GM21447 (cell line): ENCODE data around the gene SRD5A1.

Experiments
- ATAC-seq: cut with Tn5 transposase; IDR thresholded peaks from one replicate; pipeline ENCODE4 v1.9.1; 2021; ENCODE audit not compliant: unreplicated experiment

The SRD5A1 gene

DNA sequence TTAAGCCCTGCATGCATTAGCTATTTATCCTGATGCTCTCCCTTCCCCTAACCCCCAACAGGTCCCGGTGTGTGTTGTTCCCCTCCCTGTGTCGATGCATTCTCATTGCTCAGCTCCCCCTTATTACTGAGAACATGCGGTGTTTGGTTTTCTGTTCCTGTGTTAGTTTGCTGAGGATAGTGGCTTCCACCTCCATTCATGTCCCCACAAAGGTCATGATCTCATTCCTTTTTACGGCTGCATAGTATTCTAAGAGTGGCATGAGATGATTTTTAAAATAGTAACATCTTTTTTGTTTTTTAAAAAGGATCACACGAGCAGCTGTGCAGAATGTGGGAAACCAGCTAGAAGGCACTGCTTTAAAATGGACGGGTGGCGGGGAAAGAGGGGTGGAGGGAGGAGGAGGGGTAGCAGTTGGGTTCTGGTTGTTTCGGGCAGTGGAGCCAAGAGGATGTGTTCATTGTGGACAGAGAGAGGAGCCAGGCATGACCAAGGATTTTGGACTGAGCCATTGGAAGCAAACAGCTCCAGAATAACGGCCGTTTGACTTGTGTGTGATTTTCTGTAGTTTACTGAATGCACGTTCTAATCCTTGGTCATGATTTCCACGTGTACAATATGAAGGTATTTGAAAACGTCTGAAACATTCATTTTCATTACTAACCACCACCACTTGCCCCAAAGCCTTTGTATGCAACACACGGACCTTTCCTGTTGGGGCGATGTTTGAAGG lies 78.3 kb downstream of the SRD5A1 start:
- ATAC-seq = peak; percentile 18

DNA sequence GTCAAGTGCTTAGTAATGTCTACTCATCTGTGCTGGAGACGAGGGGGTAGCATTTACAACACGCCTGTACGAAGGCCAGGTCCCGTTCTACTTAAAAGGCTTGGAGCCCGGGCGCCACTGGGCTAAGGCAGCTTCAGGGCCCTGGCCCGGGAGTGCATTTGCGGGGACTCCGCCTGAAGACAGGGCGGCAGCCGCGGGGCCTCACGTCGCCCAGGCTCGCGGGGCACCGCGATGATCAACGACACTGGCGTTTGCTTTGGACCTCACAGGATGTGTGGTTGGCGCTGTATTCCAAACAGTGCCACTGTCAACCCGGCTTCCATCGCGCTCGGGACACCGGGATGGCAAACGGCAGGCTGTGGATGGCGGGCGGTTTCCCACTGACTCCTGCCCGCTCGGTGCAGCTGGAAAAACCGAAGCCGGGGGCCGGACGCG lies 78.9 kb downstream of the SRD5A1 start:
- ATAC-seq = peak; percentile 17

DNA sequence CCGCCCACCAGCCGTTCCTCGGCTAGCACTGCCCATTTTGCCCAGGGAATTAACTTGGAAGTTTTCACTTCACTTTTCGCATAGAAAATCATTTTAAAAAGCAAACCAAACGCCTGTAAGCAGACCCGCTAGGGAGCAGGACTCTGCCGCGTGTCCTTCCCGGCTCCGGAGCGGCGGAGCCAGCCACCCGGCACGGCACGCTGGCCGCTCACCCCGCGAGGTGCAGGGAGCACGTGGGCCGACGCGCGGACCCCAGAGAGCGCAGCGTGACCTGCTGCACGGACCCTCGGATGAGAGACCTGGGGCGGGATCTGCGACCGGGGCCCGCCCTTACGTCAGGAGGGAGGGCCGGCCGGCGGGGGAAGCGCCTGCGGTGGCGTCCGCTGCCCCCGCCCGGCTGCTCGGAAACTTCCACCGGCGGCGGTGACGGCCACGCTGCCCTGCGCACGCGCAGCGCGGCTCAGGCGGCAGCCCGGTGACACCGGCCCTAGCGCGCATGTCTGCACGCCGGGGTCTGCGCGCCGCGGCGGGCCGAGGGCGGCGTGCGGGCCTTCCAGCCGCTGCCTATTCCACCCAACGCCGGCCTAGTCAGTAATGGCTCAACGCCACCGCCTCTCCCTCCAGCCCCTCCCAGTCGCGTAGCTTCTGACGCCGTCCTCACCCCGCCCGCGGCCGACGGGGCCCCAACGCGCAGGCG lies 79.5 kb downstream of the SRD5A1 start:
- peak; percentile 54 for ATAC-seq

DNA sequence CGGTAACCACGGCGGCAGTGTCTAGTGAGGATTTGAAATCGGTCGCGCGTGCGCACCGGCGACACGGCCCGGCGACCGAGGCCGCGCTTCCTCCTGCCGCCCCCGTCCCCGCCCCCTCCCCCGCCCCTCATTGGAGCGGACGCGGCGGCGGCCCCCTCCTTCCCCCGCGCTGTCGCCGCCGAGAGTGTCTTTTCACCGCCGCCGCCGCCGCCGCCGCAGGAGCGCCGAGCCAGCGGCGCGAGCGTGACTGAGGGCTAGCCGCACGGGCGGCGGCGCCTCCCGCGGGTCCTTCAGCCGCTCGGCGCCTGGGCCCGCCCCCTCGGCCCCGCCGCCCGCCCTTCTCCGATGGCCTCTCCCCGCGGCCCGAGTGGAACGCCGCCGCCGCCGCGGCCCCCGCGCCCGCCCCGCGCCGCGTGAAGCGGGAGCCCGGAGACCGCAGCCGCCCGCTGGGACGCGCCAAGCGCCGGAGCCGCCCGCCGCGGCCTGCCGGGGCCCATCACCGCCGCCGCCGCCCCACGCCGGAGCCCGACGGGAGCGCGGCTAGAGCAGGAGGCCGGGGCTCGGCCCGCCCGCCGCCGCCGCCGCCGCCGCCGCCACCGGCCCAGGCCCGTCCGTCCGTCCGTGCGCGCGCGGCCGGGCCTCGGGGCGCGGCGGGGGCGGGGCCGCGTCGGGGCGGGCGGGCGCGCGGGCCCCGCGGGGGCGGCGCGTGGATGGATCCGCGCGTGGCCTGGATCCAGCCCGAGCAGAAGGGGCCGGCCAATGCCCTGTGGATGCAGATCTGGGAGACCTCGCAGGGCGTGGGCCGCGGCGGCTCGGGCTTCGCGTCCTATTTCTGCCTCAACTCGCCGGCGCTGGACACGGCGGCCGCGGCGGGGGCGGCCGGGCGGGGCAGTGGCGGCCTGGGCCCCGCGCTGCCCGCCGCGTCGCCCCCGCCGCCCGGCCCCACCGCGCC lies 80.3 kb downstream of the SRD5A1 start, which contains the start of gene TENT4A:
TENT4A (plus strand) TSS at position 159 of the 952 bp plus-strand sequence; CDS start at position 711, 552 bp downstream.
- no peak for ATAC-seq

DNA sequence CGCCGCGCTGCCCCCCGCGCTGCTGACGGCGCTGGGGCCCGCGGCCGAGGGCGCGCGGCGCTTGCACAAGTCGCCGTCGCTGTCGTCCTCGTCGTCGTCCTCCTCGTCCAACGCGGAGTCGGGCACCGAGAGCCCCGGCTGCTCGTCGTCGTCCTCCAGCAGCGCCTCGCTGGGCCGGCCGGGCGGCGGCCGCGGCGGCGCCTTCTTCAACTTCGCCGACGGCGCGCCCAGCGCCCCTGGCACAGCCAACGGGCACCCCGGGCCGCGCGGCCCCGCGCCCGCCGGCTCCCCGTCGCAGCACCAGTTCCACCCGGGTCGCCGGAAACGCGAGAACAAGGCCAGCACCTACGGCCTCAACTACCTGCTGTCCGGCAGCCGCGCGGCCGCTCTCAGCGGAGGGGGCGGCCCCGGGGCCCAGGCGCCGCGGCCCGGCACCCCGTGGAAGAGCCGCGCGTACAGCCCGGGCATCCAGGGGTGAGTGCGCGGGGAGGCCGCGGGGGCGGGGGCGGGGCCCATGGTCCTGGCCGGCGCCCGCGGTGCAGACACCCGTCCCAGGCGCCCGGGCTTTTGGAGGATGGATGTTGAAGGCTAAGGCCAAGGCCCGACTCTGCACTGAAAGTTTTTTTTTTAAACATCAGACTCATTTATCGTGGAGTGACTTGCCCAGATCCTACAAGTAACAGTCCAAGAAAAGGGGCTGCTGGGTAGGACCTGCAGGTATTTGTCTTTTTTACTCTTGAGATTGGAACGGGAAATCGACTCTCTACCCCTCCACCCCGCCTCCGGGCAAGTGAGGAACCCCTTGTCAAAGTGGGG lies 81.2 kb downstream of the SRD5A1 start:
- no peak for ATAC-seq

DNA sequence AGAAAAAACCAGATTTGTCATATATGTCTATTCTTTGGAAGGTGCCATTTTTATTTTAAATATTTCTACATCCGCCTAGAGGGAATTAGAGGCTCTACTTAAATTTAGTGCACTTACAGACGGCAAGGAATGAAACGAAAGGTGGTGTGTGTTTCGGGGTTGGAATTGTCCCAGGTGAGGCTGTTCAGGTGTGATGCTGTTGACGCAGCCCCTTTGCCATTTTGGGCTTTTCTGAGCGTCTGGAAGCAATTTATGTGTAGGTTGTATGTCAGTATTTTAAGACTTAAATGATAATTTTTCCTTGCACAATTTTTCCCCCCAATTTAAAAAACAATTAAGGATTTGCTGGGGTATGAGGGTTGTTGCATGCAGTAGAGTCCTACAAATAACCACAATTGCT lies 82.0 kb downstream of the SRD5A1 start:
- ATAC-seq = no peak

DNA sequence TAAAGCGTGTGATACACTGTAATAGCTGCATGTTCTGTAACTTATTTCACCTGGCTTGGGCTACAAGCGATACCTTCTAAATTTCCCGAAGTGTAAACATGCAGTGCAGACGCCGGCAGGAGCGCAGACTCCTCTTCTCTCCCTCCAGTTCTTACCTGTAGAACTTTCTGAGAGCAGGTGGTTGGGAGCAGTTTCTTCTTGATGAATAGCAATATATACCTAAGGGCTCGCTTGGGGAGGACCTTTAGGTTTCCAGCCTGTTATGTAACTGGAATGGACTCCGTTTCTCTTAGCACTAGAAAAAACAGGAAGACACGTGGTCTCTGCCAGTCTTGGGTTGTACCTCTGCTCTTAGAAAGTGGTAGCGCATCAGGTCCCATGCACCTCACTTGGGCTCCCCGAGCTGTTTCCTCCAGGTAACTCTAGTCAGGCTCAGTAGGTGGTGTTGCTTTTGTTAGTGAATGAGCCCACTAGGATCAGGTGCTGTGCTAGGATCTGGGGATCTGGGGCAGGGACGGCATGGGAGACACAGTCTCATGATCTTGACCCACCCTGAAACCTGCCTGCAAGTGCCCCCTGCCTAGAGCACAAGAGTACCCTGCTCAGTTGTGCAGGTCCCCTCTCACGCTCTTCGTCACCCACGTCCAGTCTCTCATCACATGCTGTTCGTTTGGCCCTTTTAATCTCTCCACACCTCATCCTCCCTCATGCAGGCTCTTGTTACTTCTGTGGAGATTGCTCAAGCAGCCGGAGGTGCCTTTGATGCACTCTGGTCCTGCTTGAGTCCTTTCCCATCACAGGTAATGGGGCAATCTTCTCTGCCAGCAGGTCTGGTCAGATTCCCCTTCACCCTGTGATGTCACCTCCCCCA lies 82.8 kb downstream of the SRD5A1 start:
- ATAC-seq = no peak

DNA sequence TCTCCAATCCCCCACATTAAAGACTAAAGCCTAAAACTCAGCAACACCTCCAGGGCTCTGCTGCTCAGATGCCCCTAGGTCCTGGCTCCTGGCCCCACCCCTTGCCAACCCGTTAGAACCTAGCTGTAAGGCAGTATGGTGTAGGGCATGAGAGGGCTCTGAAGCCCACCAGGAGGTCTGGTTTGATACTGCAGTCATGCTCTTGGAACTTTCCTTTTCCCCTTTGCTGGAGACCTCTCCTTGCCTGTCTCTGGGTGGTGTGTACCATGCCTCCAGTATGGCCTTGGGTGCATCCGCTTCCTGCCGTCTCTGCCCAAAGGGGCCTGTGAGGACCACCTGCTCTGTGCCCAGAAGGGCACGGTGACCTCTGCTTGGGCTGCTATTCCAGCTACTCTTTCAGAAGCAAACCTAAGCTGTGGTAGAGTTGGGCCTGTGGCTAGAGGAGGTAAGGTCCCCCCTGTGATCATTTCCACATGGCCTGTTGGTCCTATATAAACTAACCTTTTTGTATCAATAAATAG lies 83.4 kb downstream of the SRD5A1 start:
- ATAC-seq = no peak

DNA sequence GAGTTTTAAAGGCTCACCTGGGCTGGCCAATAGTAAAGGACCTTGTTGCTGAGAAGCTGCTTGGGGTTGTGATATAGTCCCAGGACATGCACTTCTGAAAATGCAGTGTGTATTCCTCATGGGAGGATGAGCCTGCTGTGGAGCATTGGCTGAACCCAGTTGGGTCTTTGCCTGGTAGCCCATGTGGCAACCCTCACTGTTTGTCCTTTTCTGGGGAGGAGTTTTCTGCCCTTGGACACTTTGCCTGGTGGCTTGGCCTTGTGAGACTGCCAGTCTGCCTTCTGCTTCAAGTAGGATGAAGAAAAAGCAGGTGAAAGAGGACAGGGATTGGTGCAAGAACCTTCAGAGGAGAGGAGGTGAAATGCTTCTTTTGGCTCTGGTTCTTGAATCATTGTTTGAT lies 84.0 kb downstream of the SRD5A1 start:
- ATAC-seq = no peak

DNA sequence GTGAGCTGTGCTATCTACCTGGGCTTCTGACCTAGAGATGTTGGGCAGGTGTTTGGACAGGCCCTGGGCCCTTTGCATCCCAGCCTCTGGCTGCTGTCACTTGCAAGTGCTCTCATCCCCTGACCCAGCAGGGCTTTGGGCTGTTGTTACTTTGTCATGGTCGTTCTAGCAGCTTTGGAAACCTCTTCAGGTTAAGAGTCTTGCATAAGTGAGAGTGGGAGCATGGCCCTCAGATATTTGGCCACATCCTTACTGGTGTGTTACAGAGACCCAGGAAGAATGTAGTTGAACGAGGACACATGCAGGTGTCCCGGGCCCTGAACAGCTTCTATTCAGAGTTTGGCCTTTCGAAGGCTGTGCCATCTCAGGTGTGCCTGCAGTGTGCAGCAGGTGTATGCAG lies 84.4 kb downstream of the SRD5A1 start:
- ATAC-seq = no peak

DNA sequence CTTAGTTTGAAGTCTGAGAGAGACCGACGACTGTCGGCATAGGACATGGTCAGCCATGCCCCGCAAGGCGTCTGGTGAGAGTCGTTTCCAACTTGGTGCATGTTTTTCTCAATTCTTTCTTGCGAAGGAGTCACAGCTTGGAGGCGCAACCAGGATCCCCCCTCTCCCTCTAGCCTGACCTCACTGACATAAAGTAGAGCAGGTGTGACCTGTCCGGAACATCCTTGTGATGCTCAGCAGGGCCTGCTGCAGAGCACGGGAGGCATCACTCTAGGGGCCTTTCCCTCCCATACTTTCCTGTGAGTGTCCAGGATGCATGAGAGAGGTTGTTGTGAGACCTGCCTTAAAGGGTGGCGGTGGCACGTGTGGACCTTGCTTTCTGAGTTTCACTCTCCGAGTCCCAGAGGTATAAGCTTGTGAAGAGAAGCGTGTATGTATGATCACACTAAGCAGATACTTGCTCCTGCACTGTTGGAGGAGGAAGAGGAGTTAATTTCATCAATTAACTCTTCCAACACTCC lies 85.0 kb downstream of the SRD5A1 start:
- ATAC-seq = no peak

DNA sequence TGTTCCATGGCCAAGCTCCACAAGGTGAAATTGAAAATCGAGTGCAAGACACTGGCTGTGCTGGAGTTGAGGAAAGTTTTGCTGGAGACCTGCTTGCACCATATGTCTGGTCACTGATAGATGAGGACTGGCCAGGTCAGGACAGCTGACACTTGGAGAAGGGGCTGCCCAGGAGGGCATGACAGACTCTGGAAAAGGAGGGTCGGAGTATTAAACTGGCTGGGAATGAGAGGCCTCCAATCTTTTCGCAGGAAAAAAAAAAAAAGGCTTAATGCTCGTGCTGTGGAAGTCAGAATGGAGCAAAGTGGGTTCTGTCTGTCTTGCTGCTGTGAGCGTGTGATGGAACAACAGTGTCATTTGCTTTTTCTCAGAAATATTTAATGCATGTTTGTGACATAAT lies 85.5 kb downstream of the SRD5A1 start:
- ATAC-seq = no peak

DNA sequence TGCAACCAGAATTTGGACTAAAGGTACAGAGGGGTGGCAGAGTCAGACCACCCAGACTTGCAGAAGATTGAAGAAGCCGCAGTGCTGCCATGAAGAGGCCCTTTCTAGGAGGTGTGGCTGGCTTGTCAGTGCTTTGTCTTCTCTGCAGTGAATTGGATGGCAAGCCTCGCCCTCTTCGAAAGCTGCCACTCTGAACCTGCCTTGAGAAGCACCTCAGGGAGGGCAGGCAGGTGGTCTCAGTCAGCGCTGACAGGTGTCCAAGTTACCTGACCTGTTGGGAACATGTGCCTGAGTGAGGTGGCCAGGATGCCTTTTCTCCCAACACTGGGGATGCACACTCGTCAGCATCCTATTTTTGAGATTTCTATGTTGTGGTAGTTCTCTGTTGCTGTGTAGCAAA lies 86.2 kb downstream of the SRD5A1 start:
- no peak for ATAC-seq

DNA sequence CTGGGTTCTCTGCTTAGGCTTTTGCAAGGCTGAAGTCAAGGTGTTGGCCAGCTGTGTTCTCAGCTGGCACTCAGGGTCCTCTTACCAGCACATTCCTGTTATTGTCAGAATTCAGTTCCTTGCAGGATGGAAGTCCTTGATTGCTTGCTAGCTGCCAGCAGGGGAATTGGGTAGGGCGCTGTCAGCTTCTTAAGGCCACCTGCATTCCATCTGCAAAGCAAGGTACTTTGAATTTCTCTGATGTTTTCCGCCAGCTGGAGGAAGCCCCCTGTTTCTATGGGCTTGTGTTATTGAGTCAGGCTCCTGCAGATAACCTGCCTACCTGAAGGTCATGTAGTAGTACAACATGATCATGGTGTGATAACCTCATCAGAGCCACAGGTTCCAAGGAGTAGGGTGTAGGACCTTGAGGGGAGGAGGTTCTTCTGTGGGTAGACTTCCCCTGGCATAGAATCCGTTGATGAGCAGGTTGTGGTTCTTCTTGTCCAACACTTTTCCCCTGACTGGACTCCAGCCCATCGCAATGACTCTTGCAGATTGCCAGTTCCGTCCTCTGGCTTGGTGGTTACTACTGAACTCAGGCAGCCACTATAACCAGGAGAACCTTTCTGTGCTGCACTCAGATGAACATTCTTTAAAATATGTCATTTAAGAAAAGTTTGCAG lies 86.8 kb downstream of the SRD5A1 start:
- ATAC-seq = no peak

DNA sequence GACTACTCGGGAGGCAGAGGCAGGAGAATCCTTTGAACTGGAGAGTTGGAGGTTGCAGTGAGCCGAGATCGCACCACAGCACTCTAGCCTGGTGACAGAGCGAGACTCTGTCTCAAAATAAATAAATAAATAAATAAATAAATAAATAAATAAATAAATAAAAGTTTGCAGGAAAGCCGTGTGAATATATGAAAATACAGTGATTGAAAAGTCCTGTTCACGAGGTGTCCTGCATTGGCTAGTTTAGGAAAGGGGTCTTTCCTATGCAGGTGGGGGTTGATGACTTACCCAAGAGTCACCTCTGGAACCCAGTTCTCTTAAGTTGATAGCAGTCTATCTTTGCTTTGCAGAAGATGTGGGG lies 87.3 kb downstream of the SRD5A1 start:
- no peak for ATAC-seq

DNA sequence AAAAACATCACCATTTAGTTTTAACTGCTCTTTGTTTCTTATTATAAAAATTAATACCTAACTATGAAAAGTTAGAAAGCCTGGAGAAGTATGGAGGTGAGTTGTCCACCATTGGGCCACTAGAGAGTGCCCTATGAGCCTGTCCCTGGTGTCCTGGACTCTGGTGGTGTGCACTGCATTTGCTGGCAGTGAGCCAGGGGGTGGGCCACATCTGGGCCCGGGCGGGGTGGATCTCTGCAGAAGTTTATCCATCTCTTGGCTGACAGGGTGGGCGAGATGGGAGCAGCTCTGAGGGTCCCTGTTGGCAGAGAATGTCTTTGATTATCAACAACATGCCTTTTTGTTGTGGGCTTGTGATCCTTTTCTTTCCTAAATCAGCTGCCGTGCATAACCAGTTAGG lies 88.2 kb downstream of the SRD5A1 start:
- no peak for ATAC-seq

DNA sequence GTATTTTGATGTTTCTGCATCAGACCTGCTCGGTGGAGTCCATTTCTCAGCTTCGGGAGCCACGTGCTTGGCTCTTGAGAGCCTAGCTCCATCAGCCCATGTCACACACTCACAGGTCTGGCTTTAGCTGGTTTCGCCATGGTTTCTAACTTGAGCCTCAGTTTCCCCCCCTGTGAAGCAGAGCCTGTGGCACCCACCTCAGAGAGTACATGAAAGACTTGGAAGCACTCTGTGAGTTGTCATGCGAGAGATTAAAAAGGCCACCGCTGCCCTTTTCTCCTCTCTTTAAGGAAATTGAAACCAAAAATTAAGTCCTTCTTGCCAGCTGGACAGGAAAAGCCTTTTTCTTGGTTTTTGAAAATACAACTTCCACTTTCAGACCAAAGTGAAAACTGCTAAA lies 88.8 kb downstream of the SRD5A1 start:
- peak; percentile 64 for ATAC-seq

DNA sequence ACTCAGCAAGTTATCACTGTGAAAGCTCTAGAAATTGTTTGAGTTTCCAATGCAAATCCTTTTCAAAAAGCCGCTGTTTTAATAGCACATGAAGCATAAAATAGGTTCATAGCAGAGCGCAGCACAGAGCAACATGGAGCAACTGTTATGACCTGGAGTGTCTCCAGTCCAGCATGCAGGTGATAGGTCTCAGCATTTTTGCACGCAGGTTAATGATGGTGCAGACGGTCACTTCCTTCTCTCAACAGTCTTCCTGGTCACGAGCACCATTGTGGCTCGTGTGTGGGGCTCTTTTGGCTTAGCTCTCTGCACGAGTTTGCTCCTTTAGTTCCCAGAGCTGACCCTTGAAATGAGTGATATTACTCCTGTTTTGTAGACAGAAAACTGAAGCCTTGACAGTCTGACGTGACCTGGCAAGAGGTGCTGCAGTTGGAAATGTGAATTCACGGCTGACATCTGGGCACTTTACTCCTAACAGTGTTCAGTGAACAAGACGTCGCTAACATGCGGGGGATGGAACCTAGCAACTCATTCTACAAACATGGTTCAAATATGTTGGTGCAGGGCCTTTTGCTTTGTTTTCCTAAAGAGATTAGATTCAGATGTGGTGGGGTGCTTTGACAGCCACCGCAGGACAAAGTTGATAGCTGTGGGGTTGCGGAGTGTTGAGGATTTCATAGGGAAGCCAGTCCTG lies 90.0 kb downstream of the SRD5A1 start:
- ATAC-seq = no peak
